Upper lobe of right lung (tissue), 1 donor: Measurements from ENCODE around the gene DEDD2. TPM values are rescaled to one million over a fixed set of nuclear protein-coding genes. Genes with fewer than 3 reads are reported as not detected.

ENCODE experiments used
- ATAC-seq: fragments of 200-7000 bp; cut with Tn5 transposase; one replicate; pipeline ENCODE4 v1.9.1; 2020; ENCODE audit warnings: mild to moderate bottlenecking, moderate library complexity
- DNase-seq: peaks from one replicate; pipeline ENCODE4 v3.0.0-alpha.2; 2020
- H3K27ac ChIP-seq: fragments of 200-600 bp; one replicate; pipeline ENCODE4 v1.8.0; 2022
- H3K27me3 ChIP-seq: fragments of 200-600 bp; one replicate; pipeline ENCODE4 v1.8.0; 2022; ENCODE audit warnings: mild to moderate bottlenecking
- H3K36me3 ChIP-seq: fragments of 200-600 bp; one replicate; pipeline ENCODE4 v1.8.0; 2022
- H3K4me1 ChIP-seq: fragments of 200-600 bp; one replicate; pipeline ENCODE4 v1.8.0; 2022
- H3K4me3 ChIP-seq: fragments of 200-600 bp; one replicate; pipeline ENCODE4 v1.8.0; 2022; ENCODE audit warnings: mild to moderate bottlenecking
- H3K9me3 ChIP-seq: fragments of 200-600 bp; one replicate; pipeline ENCODE4 v1.8.0; 2022
- CTCF ChIP-seq: fragments of 200-600 bp; IDR thresholded peaks from one replicate; pipeline ENCODE4 v1.8.0; 2022; ENCODE audit warnings: antibody characterized with exemption
- intact Hi-C: fragments of 100-400 bp; cut with DNase I; formaldehyde crosslinking; loops from one replicate; pipeline ENCODE4 v1.11.0; 2022
- total RNA-seq: library from RNA; stranded (reverse); fragmentation: NEBNext Ultra II Directional; extraction: Animal tissue kit (Norgen Biotek cat#: 25700); gene quantifications from one replicate; pipeline ENCODE4 v1.2.1, GENCODE V29; 2021
- donor health status: DM: no; HTN: yes; CAD: no; lungs with severe emphysema.

DEDD2 gene
- total RNA-seq, 1 donor from 2014 or later: 25.1 TPM

GRCh38 chr19:42149447-42150202 is 67.9 kb downstream of the DEDD2 start:
- DNase-seq (no peak), ATAC-seq (no peak)
- Histone ChIP-seq H3K4me1 (no peaks in the 10 kb centered on the region), H3K27ac (no peak overlapping the region), H3K27me3 (peaks cover 37% of the 10 kb centered on the region), H3K4me3 (no peak overlapping the region), H3K36me3 (no peaks in the 10 kb centered on the region), H3K9me3 (no peaks in the 10 kb centered on the region)
- intact Hi-C loops: no loop called here
- no peak for TF ChIP-seq CTCF

Other genes with a start within 250 kb of the DEDD2 start
- not detected for gene ATP1A3, start 223.4 kb downstream of the DEDD2 start, total RNA-seq
- 0.29 TPM for gene GRIK5, start 147.5 kb downstream of the DEDD2 start, total RNA-seq
- 13.6 TPM for gene ZNF574, start 141.5 kb downstream of the DEDD2 start, total RNA-seq
- gene POU2F2, start 85.2 kb downstream of the DEDD2 start, total RNA-seq: 6.1 TPM
- 9.6 TPM for gene ZNF526, start 2.6 kb upstream of the DEDD2 start, total RNA-seq
- 38.7 TPM for gene GSK3A, start 24.9 kb upstream of the DEDD2 start, total RNA-seq
- gene ERF, start 37.5 kb upstream of the DEDD2 start, total RNA-seq: 53.9 TPM
- 76.7 TPM for gene CIC, start 51.6 kb upstream of the DEDD2 start, total RNA-seq
- 0.52 TPM for gene PRR19, start 84.5 kb upstream of the DEDD2 start, total RNA-seq
- gene PAFAH1B3, start 84.9 kb upstream of the DEDD2 start, total RNA-seq: 13.2 TPM
- gene TMEM145, start 95.6 kb upstream of the DEDD2 start, total RNA-seq: 0.35 TPM
- 18.4 TPM for gene MEGF8, start 108.0 kb upstream of the DEDD2 start, total RNA-seq
- 0.87 TPM for gene CNFN, start 172.6 kb upstream of the DEDD2 start, total RNA-seq
- 3.9 TPM for gene LIPE, start 209.7 kb upstream of the DEDD2 start, total RNA-seq
- gene CXCL17, start 225.3 kb upstream of the DEDD2 start, total RNA-seq: 150 TPM